RWPE1 (cell line): Measurements from ENCODE around the gene SLC6A17.

Experiments
- CTCF ChIA-PET: fragments of 350-600 bp; sonication (Branson Sonifier 250); formaldehyde crosslinking; extraction: SDS; loops from one replicate; lab custom pipeline; 2021; lab: Yijun Ruan, JAX
- POLR2A ChIA-PET: fragments of 400-600 bp; formaldehyde crosslinking; extraction: SDS; loops from one replicate; lab custom pipeline; 2020; ENCODE audit warnings: antibody characterized with exemption; ENCODE audit not compliant: low non-redundant PET; lab: Yijun Ruan, JAX
- DNase-seq: peaks from one replicate; pipeline ENCODE4 v3.0.0; 2012; ENCODE audit warnings: low spot score
- H3K27ac ChIP-seq: fragments of 450-650 bp; 2 replicates; pipeline ENCODE4 v1.5.1; 2017
- CTCF ChIP-seq: fragments of 450-650 bp; conservative IDR thresholded peaks from 2 replicates; pipeline ENCODE4 v1.5.1; 2017; ENCODE audit warnings: low read depth, mild to moderate bottlenecking

The SLC6A17 gene

GRCh38 chr1:110173466-110174105 is 23.3 kb downstream of the SLC6A17 start:
- ChIA-PET POLR2A (no interaction called here), CTCF (interaction anchor here (0.6 kb wide), 1 partner anchor 615 kb away, joined by 6 read pairs; no protein-coding TSS in a partner anchor)
- no peak overlapping the region for H3K27ac ChIP-seq
- no peak for TF ChIP-seq CTCF
- no peak for DNase-seq

- POLR2A ChIA-PET, result no interaction called here
- DNase-seq, result no peak
- no peak for TF ChIP-seq CTCF
- CTCF ChIA-PET, result interaction anchor here (0.5 to 1.5 kb wide), 2 partner anchors 13 to 321 kb away, joined by 3 to 5 read pairs; no protein-coding TSS in a partner anchor
- no peak overlapping the region for H3K27ac ChIP-seq
Observed at GRCh38 chr1:110174961-110175360, 24.7 kb downstream of the SLC6A17 start.

- CTCF ChIA-PET, result interaction anchor here (0.6 to 1.5 kb wide), 3 partner anchors 26 to 320 kb away, joined by 3 to 5 read pairs (median 3); no protein-coding TSS in a partner anchor
- POLR2A ChIA-PET, result interaction anchor here (0.9 kb wide), 1 partner anchor 20 kb away, joined by 3 read pairs; no protein-coding TSS in a partner anchor
- DNase-seq, result no peak
- H3K27ac ChIP-seq, result no peak overlapping the region
- TF ChIP-seq CTCF, result no peak
Observed at GRCh38 chr1:110176299-110176956, 26.1 kb downstream of the SLC6A17 start.

- H3K27ac ChIP-seq, result no peak overlapping the region
- no peak for DNase-seq
- ChIA-PET CTCF (interaction anchor here (0.7 kb wide), 1 partner anchor 19 kb away, joined by 3 read pairs; no protein-coding TSS in a partner anchor), POLR2A (no interaction called here)
- TF ChIP-seq CTCF, result no peak
Observed at GRCh38 chr1:110177775-110178174, 27.5 kb downstream of the SLC6A17 start.

GRCh38 chr1:110183642-110184167 is 33.4 kb downstream of the SLC6A17 start:
- POLR2A ChIA-PET, result no interaction called here
- CTCF ChIA-PET, result no interaction called here
- H3K27ac ChIP-seq, result no peak overlapping the region
- DNase-seq, result no peak
- no peak for TF ChIP-seq CTCF

GRCh38 chr1:110184446-110184845 is 34.2 kb downstream of the SLC6A17 start:
- TF ChIP-seq CTCF, result no peak
- CTCF ChIA-PET, result no interaction called here

More at GRCh38 chr1:110184446-110184845, 34.2 kb downstream of the SLC6A17 start:
- H3K27ac ChIP-seq, result no peak overlapping the region
- POLR2A ChIA-PET, result no interaction called here
- no peak for DNase-seq
